DND-41 (cell line): ENCODE measurements around the gene OR1F1.

Experiments
- ATAC-seq: fragments of 200-7000 bp; cut with Tn5 transposase; 3 replicates; pipeline ENCODE4 v1.9.1; 2021; ENCODE audit warnings: low read depth; ENCODE audit not compliant: insufficient read depth
- DNase-seq: peaks from one replicate; pipeline ENCODE4 v3.0.0-alpha.2; 2020
- H2AFZ ChIP-seq: 2 replicates; pipeline ENCODE4 v1.6.0; 2012; ENCODE audit warnings: low read depth, low read length
- H3K27ac ChIP-seq: 2 replicates; pipeline ENCODE4 v1.5.1; 2012; ENCODE audit warnings: low read length, inconsistent platforms
- H3K27me3 ChIP-seq: fragments of 200-600 bp; sonication (generic); 2 replicates; pipeline ENCODE4 v1.6.0; 2012; ENCODE audit warnings: low read length, mild to moderate bottlenecking, inconsistent platforms; ENCODE audit not compliant: insufficient read depth, poor library complexity
- H3K36me3 ChIP-seq: 2 replicates; pipeline ENCODE4 v1.5.1; 2012; ENCODE audit warnings: low read length, inconsistent platforms; ENCODE audit not compliant: insufficient read depth
- H3K4me1 ChIP-seq: 2 replicates; pipeline ENCODE4 v1.5.1; 2012; ENCODE audit warnings: mild to moderate bottlenecking, low read length; ENCODE audit not compliant: insufficient read depth
- H3K4me2 ChIP-seq: 2 replicates; pipeline ENCODE4 v1.6.0; 2012; ENCODE audit warnings: mild to moderate bottlenecking, moderate library complexity, low read length, inconsistent platforms; ENCODE audit not compliant: insufficient read depth
- H3K4me3 ChIP-seq, 2 experiments: fragments of 200-600 bp in 1 of 2; shearing (Covaris generic) in 1 of 2; 2 replicates each; pipeline ENCODE4 v1.5.1; 2012 to 2016; ENCODE audit warnings: inconsistent platforms in 2 of 2, low read length in 2 of 2, mild to moderate bottlenecking in 2 of 2, low read depth in 1 of 2, moderate library complexity in 1 of 2
- H3K79me2 ChIP-seq: 2 replicates; pipeline ENCODE4 v1.6.0; 2012; ENCODE audit warnings: low read length, inconsistent platforms; ENCODE audit not compliant: insufficient read depth
- H3K9ac ChIP-seq: 2 replicates; pipeline ENCODE4 v1.6.0; 2012; ENCODE audit warnings: low read depth, mild to moderate bottlenecking, inconsistent platforms, low read length, moderate library complexity
- H3K9me3 ChIP-seq: 2 replicates; pipeline ENCODE4 v1.5.1; 2012; ENCODE audit warnings: low read length, moderate library complexity, mild to moderate bottlenecking, inconsistent platforms; ENCODE audit not compliant: insufficient read depth, severe bottlenecking
- H4K20me1 ChIP-seq: 2 replicates; pipeline ENCODE4 v1.6.0; 2012; ENCODE audit warnings: low read length; ENCODE audit not compliant: insufficient read depth
- EZH2 ChIP-seq: IDR thresholded peaks from 3 replicates; pipeline ENCODE4 v1.6.1; 2012; ENCODE audit warnings: borderline replicate concordance, low read depth, mild to moderate bottlenecking, moderate library complexity, low read length, inconsistent platforms; ENCODE audit not compliant: severe bottlenecking
- TF ChIP-seq, protein P1 (sequence below): IDR thresholded peaks from 2 replicates; pipeline ENCODE4 v1.5.1; 2012; ENCODE audit warnings: borderline replicate concordance, low read length, moderate library complexity, mild to moderate bottlenecking; ENCODE audit not compliant: poor library complexity, severe bottlenecking; ENCODE audit errors: extremely low read depth

The OR1F1 gene

GRCh38 chr16:3155181-3155580, 32.8 kb upstream of the OR1F1 start:
- Histone ChIP-seq H3K79me2 (no peaks in the 10 kb centered on the region), H3K9me3 (no peaks in the 10 kb centered on the region), H3K4me1 (peaks cover 44% of the 10 kb centered on the region), H3K36me3 (no peaks in the 10 kb centered on the region), H3K4me3 (no peak overlapping the region), H3K27me3 (peaks cover 5% of the 10 kb centered on the region), H3K4me2 (no peak overlapping the region), H3K9ac (no peak overlapping the region), H3K27ac (no peak overlapping the region), H2AFZ (no peak overlapping the region), H4K20me1 (no peaks in the 10 kb centered on the region; the same call in 1 of the 2 replicates)
- ATAC-seq (no peak), DNase-seq (no peak)
- TF ChIP-seq, protein P1, sequence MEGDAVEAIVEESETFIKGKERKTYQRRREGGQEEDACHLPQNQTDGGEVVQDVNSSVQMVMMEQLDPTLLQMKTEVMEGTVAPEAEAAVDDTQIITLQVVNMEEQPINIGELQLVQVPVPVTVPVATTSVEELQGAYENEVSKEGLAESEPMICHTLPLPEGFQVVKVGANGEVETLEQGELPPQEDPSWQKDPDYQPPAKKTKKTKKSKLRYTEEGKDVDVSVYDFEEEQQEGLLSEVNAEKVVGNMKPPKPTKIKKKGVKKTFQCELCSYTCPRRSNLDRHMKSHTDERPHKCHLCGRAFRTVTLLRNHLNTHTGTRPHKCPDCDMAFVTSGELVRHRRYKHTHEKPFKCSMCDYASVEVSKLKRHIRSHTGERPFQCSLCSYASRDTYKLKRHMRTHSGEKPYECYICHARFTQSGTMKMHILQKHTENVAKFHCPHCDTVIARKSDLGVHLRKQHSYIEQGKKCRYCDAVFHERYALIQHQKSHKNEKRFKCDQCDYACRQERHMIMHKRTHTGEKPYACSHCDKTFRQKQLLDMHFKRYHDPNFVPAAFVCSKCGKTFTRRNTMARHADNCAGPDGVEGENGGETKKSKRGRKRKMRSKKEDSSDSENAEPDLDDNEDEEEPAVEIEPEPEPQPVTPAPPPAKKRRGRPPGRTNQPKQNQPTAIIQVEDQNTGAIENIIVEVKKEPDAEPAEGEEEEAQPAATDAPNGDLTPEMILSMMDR = no peak
- TF ChIP-seq EZH2 = no peak

GRCh38 chr16:3155972-3156371, 32.0 kb upstream of the OR1F1 start:
- H3K4me2 ChIP-seq = no peak overlapping the region
- no peaks in the 10 kb centered on the region for H3K9me3 ChIP-seq
- DNase-seq (no peak), ATAC-seq (no peak)
- no peak overlapping the region for H3K27ac ChIP-seq
- H2AFZ ChIP-seq = no peak overlapping the region
- H3K79me2 ChIP-seq = no peaks in the 10 kb centered on the region
- no peak overlapping the region for H3K4me3 ChIP-seq
- TF ChIP-seq, protein P1 = no peak
- no peak for TF ChIP-seq EZH2
- peaks cover 5% of the 10 kb centered on the region for H3K27me3 ChIP-seq
- H4K20me1 ChIP-seq = no peaks in the 10 kb centered on the region; the same call in 1 of the 2 replicates
- peaks cover 41% of the 10 kb centered on the region for H3K4me1 ChIP-seq
- no peaks in the 10 kb centered on the region for H3K36me3 ChIP-seq
- no peak overlapping the region for H3K9ac ChIP-seq

DNA sequence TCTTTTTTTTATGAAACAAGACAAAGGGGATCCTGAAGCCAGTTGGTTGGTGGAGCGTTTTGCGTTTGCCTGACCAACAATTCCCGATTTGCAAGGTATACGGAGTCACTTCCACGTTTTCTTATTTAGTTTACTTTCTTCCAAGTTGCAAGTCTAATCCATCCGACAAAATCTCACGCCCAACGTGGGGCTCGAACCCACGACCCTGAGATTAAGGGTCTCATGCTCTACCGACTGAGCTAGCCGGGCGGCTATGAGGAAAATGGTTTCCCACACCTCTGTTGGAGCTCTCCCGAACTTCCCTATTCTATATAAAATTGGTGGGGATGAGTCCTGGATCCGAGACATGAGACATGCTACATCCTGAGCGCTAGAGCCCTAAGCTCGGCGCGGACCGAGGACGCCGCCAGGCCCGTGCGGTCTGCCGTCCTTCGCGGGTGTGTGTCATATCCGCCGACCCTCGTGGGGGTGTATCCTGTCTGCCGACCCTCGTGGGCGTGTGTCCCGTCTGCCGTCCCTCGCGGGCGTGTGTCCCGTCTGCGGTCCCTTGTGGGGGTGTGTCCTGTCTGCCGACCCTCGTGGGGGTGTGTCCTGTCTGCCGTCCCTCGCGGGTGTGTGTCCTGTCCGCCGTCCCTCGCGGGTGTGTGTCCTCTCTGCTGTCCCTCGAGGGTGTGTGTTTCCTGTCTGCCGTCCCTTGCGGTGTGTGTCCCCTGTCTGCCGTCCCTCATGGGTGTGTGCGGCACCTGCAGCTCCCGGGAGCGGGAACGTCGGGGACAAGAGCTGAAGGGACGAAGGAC, 30.6 kb upstream of the OR1F1 start:
- DNase-seq (peak; percentile 24), ATAC-seq (no peak)
- no peak for TF ChIP-seq EZH2
- TF ChIP-seq, protein P1 = no peak
- no peaks in the 10 kb centered on the region for H3K36me3 ChIP-seq
- peaks cover 28% of the 10 kb centered on the region for H3K4me1 ChIP-seq
- no peaks in the 10 kb centered on the region for H3K79me2 ChIP-seq
- no peaks in the 10 kb centered on the region for H3K9me3 ChIP-seq
- no peaks in the 10 kb centered on the region; the same call in 1 of the 2 replicates for H4K20me1 ChIP-seq
- H3K4me3 ChIP-seq = no peak overlapping the region
- H3K27ac ChIP-seq = no peak overlapping the region
- no peak overlapping the region for H3K4me2 ChIP-seq
- H3K9ac ChIP-seq = no peak overlapping the region
- H2AFZ ChIP-seq = 0 out of 2 replicates have a peak overlapping the region, but pooled peaks have one; percentile 95
- peaks cover 2% of the 10 kb centered on the region for H3K27me3 ChIP-seq
